HEK293 (cell line): ENCODE results near the gene C2orf72.

ENCODE experiments used
- CTCF ChIA-PET: fragments of 350-600 bp; formaldehyde crosslinking; extraction: SDS; loops from one replicate; lab custom pipeline; 2021; ENCODE audit warnings: antibody characterized with exemption; lab: Yijun Ruan, JAX
- POLR2A ChIA-PET: fragments of 300-600 bp; formaldehyde crosslinking; extraction: SDS; loops from one replicate; lab custom pipeline; 2020; ENCODE audit warnings: antibody characterized with exemption, inconsistent platforms; lab: Yijun Ruan, JAX
- H3K27ac ChIP-seq: fragments of 200-500 bp; sonication (Bioruptor generic); 2 replicates; pipeline ENCODE4 v1.5.1; 2014; ENCODE audit warnings: low read depth, low read length, control low read depth, inconsistent platforms; ENCODE audit errors: extremely low read depth
- H3K36me3 ChIP-seq, 2 experiments: fragments of 200-500 bp in 1 of 2; sonication (Bioruptor generic) in 1 of 2; 1 replicate in 1 of 2; 2 replicates in 1 of 2; pipeline ENCODE4 v1.5.1; 2014 to 2017; ENCODE audit warnings: inconsistent platforms in 2 of 2, low read length in 2 of 2; ENCODE audit not compliant: control insufficient read depth in 2 of 2, insufficient read depth in 1 of 2
- H3K4me1 ChIP-seq: fragments of 200-500 bp; sonication (Bioruptor generic); 2 replicates; pipeline ENCODE4 v1.5.1; 2014; ENCODE audit warnings: mild to moderate bottlenecking, low read length, inconsistent platforms; ENCODE audit not compliant: control insufficient read depth, insufficient read depth
- H3K4me3 ChIP-seq: 2 replicates; pipeline ENCODE4 v1.5.1; 2011; ENCODE audit warnings: low read depth, mild to moderate bottlenecking, control low read depth, low read length, moderate library complexity
- H3K9me3 ChIP-seq: fragments of 200-500 bp; sonication (Bioruptor generic); 2 replicates; pipeline ENCODE4 v1.5.1; 2014; ENCODE audit warnings: low read depth, low read length, inconsistent platforms; ENCODE audit not compliant: control insufficient read depth, insufficient read depth
- GLIS1 ChIP-seq: fragments of 450-650 bp; formaldehyde crosslinking; IDR thresholded peaks from 2 replicates; pipeline ENCODE4 v1.5.1; 2016; ENCODE audit warnings: missing biosample characterization, missing genetic modification characterization
- IKZF3 ChIP-seq: fragments of 450-650 bp; IDR thresholded peaks from 2 replicates; pipeline ENCODE4 v1.5.0; 2018; ENCODE audit warnings: missing biosample characterization, mild to moderate bottlenecking, missing genetic modification characterization, moderate library complexity
- KLF1 ChIP-seq: fragments of 450-650 bp; formaldehyde crosslinking; IDR thresholded peaks from 2 replicates; pipeline ENCODE4 v1.5.1; 2016; ENCODE audit warnings: missing biosample characterization, missing genetic modification characterization
- KLF10 ChIP-seq: fragments of 450-650 bp; IDR thresholded peaks from 2 replicates; pipeline ENCODE4 v1.5.1; 2018; ENCODE audit warnings: missing biosample characterization, mild to moderate bottlenecking, missing genetic modification characterization
- KLF7 ChIP-seq: fragments of 450-650 bp; formaldehyde crosslinking; IDR thresholded peaks from 2 replicates; pipeline ENCODE4 v1.5.1; 2016; ENCODE audit warnings: missing biosample characterization, missing genetic modification characterization, borderline replicate concordance
- MZF1 ChIP-seq: fragments of 450-650 bp; formaldehyde crosslinking; IDR thresholded peaks from 2 replicates; pipeline ENCODE4 v1.5.1; 2017; ENCODE audit warnings: missing biosample characterization, missing genetic modification characterization, borderline replicate concordance
- OSR2 ChIP-seq: fragments of 450-650 bp; formaldehyde crosslinking; IDR thresholded peaks from 2 replicates; pipeline ENCODE4 v1.5.1; 2016; ENCODE audit warnings: missing biosample characterization, missing genetic modification characterization
- YY1 ChIP-seq: fragments of 450-650 bp; formaldehyde crosslinking; IDR thresholded peaks from 2 replicates; pipeline ENCODE4 v1.5.1; 2018; ENCODE audit warnings: missing biosample characterization, missing genetic modification characterization
- ZBTB1 ChIP-seq: fragments of 450-650 bp; formaldehyde crosslinking; IDR thresholded peaks from 2 replicates; pipeline ENCODE4 v1.5.1; 2016; ENCODE audit warnings: missing biosample characterization, missing genetic modification characterization
- ZBTB20 ChIP-seq: fragments of 450-650 bp; formaldehyde crosslinking; IDR thresholded peaks from 2 replicates; pipeline ENCODE4 v1.5.1; 2016; ENCODE audit warnings: missing biosample characterization, missing genetic modification characterization
- ZBTB7A ChIP-seq: fragments of 450-650 bp; formaldehyde crosslinking; IDR thresholded peaks from 2 replicates; pipeline ENCODE4 v1.5.1; 2016; ENCODE audit warnings: low read depth, missing biosample characterization, missing genetic modification characterization
- ZFP69B ChIP-seq: fragments of 450-650 bp; formaldehyde crosslinking; IDR thresholded peaks from 2 replicates; pipeline ENCODE4 v1.5.1; 2016; ENCODE audit warnings: missing biosample characterization, missing genetic modification characterization
- ZNF157 ChIP-seq: fragments of 450-650 bp; formaldehyde crosslinking; IDR thresholded peaks from 2 replicates; pipeline ENCODE4 v1.5.1; 2016; ENCODE audit warnings: missing biosample characterization, missing genetic modification characterization
- ZNF184 ChIP-seq: fragments of 450-650 bp; IDR thresholded peaks from 2 replicates; pipeline ENCODE4 v1.5.1; 2018; ENCODE audit warnings: missing biosample characterization, mild to moderate bottlenecking, missing genetic modification characterization
- ZNF2 ChIP-seq: fragments of 450-650 bp; formaldehyde crosslinking; IDR thresholded peaks from 2 replicates; pipeline ENCODE4 v1.5.1; 2016; ENCODE audit warnings: missing biosample characterization, missing genetic modification characterization
- ZNF211 ChIP-seq: fragments of 450-650 bp; formaldehyde crosslinking; IDR thresholded peaks from 2 replicates; pipeline ENCODE4 v1.5.1; 2016; ENCODE audit warnings: low read depth, missing biosample characterization, missing genetic modification characterization
- ZNF23 ChIP-seq: fragments of 450-650 bp; formaldehyde crosslinking; IDR thresholded peaks from 2 replicates; pipeline ENCODE4 v1.5.1; 2016; ENCODE audit warnings: missing biosample characterization, missing genetic modification characterization, borderline replicate concordance
- ZNF302 ChIP-seq: fragments of 450-650 bp; formaldehyde crosslinking; IDR thresholded peaks from 2 replicates; pipeline ENCODE4 v1.5.1; 2016; ENCODE audit warnings: missing biosample characterization, missing genetic modification characterization, low read depth
- ZNF423 ChIP-seq: fragments of 450-650 bp; formaldehyde crosslinking; IDR thresholded peaks from 2 replicates; pipeline ENCODE4 v1.5.1; 2016; ENCODE audit warnings: missing biosample characterization, missing genetic modification characterization
- ZNF48 ChIP-seq: fragments of 450-650 bp; formaldehyde crosslinking; IDR thresholded peaks from 2 replicates; pipeline ENCODE4 v1.5.1; 2016; ENCODE audit warnings: missing biosample characterization, missing genetic modification characterization
- ZNF707 ChIP-seq: fragments of 450-650 bp; formaldehyde crosslinking; IDR thresholded peaks from 2 replicates; pipeline ENCODE4 v1.5.1; 2016; ENCODE audit warnings: missing biosample characterization, missing genetic modification characterization
- ZNF830 ChIP-seq: fragments of 450-650 bp; IDR thresholded peaks from 2 replicates; pipeline ENCODE4 v1.5.0; 2018; ENCODE audit warnings: missing biosample characterization, missing genetic modification characterization, low read depth, mild to moderate bottlenecking, moderate library complexity
- ZSCAN23 ChIP-seq: fragments of 450-650 bp; formaldehyde crosslinking; IDR thresholded peaks from 2 replicates; pipeline ENCODE4 v1.5.1; 2016; ENCODE audit warnings: missing biosample characterization, missing genetic modification characterization
- TF ChIP-seq, protein P1 (sequence below): fragments of 450-650 bp; formaldehyde crosslinking; IDR thresholded peaks from 2 replicates; pipeline ENCODE4 v1.5.1; 2016; ENCODE audit warnings: missing biosample characterization, missing genetic modification characterization
- TF ChIP-seq, protein P2 (sequence below): fragments of 450-650 bp; formaldehyde crosslinking; IDR thresholded peaks from 2 replicates; pipeline ENCODE4 v1.5.1; 2017; ENCODE audit warnings: missing biosample characterization, mild to moderate bottlenecking, missing genetic modification characterization, moderate library complexity

C2orf72 gene

DNA sequence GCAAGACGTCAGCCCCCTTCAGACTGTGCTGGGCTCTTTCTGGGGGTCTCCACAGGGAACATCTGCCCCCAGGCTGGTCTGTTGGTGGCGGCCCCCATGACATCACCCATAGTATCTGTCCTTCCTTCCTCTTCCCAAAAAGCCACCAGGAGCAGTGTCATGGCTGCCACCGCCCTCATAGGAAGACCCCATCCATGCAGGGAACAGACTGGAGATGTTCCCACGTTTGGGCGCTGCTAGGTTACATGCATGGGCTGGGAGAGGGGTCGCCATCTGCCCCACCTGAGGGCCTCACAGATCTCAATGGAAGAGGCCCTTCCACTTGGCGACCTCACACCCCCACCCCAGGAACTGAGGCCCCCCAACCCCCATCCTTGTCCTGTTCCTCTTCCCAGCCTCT is 36.3 kb upstream of the C2orf72 start:
- ChIA-PET POLR2A (no interaction called here), CTCF (interaction anchor here (0.5 to 4.1 kb wide), 2 partner anchors 14 to 152 kb away, joined by 4 to 16 read pairs; no protein-coding TSS in a partner anchor)
- no peaks in the 10 kb centered on the region; the same call in 1 of the 2 replicates for H3K9me3 ChIP-seq
- no peaks in the 10 kb centered on the region for H3K4me1 ChIP-seq
- H3K4me3 ChIP-seq: no peak overlapping the region
- no peak overlapping the region for H3K27ac ChIP-seq
- TF ChIP-seq ZNF423: no peak
- TF ChIP-seq ZBTB20 (tag by site-specific recombination): no peak
- TF ChIP-seq KLF10 (tag by site-specific recombination): no peak
- no peak for TF ChIP-seq GLIS1 (tag by site-specific recombination)
- no peak for TF ChIP-seq ZNF23 (tag by site-specific recombination)
- no peaks in the 10 kb centered on the region for H3K36me3 ChIP-seq

DNA sequence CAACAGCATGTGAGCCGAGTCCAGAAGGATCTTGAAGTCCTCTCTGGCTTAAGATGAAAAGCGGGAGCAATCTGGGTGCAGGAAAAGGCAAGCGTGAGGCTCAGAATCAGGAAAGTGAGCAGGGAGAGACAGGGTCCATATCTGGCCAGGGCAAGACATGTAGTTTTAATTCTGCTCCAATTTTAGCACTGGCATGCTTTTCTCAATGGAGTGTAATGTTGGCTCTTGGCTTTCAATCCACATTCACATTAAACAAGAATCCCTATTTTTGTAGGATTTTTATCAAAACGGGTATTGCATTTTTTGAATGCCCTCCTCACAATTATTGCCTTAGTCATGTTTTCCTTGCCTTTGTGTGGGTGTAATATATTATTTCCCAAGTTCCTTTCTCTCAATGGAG is 35.4 kb upstream of the C2orf72 start:
- H3K27ac ChIP-seq: no peak overlapping the region
- POLR2A ChIA-PET: no interaction called here
- H3K9me3 ChIP-seq: no peaks in the 10 kb centered on the region; the same call in 1 of the 2 replicates
- CTCF ChIA-PET: interaction anchor here (4.1 kb wide), 1 partner anchor 15 kb away, joined by 16 read pairs; no protein-coding TSS in a partner anchor
- H3K4me1 ChIP-seq: no peaks in the 10 kb centered on the region
- TF ChIP-seq ZNF707: no peak
- TF ChIP-seq KLF7 (tag by site-specific recombination): no peak
- no peaks in the 10 kb centered on the region for H3K36me3 ChIP-seq
- no peak overlapping the region for H3K4me3 ChIP-seq

DNA sequence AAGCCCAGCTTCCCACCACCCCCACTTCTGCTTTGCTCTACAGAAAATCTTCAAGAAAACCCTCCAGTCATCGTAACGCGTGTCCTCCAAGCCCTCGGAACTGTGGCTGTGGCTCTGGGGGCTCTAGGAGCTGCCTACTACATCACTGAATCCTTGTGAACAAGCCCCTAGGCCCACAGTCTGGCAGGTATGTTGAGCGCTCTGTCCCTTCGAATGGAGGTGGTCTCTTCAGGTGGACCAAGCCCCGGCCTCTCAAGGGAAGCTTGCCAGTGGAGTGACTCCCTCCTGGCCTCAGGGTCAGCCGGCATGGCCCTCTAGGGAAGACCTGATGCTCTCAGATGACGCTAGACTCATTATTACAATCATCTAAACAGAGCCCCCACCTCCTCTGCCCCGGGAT is 34.7 kb upstream of the C2orf72 start:
- Histone ChIP-seq H3K36me3 (no peaks in the 10 kb centered on the region), H3K4me1 (no peaks in the 10 kb centered on the region), H3K4me3 (no peak overlapping the region), H3K9me3 (no peaks in the 10 kb centered on the region; the same call in 1 of the 2 replicates), H3K27ac (no peak overlapping the region)
- TF ChIP-seq MZF1 (no peak), ZNF302 (tag by site-specific recombination) (no peak), ZBTB1 (tag by site-specific recombination) (no peak), ZSCAN23 (tag by site-specific recombination) (no peak), ZNF2 (tag by site-specific recombination) (no peak), OSR2 (tag by site-specific recombination) (no peak), ZNF211 (tag by site-specific recombination) (no peak), IKZF3 (tag by site-specific recombination) (no peak), ZNF830 (tag by site-specific recombination) (no peak), ZNF157 (tag by site-specific recombination) (no peak), KLF1 (tag by site-specific recombination) (no peak), YY1 (tag by site-specific recombination) (no peak), ZNF184 (tag by site-specific recombination) (no peak), ZFP69B (tag by site-specific recombination) (no peak), ZNF48 (no peak), ZBTB7A (tag by site-specific recombination) (no peak)
- TF ChIP-seq, protein P1, sequence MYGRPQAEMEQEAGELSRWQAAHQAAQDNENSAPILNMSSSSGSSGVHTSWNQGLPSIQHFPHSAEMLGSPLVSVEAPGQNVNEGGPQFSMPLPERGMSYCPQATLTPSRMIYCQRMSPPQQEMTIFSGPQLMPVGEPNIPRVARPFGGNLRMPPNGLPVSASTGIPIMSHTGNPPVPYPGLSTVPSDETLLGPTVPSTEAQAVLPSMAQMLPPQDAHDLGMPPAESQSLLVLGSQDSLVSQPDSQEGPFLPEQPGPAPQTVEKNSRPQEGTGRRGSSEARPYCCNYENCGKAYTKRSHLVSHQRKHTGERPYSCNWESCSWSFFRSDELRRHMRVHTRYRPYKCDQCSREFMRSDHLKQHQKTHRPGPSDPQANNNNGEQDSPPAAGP (tag by site-specific recombination): no peak
- TF ChIP-seq, protein P2, sequence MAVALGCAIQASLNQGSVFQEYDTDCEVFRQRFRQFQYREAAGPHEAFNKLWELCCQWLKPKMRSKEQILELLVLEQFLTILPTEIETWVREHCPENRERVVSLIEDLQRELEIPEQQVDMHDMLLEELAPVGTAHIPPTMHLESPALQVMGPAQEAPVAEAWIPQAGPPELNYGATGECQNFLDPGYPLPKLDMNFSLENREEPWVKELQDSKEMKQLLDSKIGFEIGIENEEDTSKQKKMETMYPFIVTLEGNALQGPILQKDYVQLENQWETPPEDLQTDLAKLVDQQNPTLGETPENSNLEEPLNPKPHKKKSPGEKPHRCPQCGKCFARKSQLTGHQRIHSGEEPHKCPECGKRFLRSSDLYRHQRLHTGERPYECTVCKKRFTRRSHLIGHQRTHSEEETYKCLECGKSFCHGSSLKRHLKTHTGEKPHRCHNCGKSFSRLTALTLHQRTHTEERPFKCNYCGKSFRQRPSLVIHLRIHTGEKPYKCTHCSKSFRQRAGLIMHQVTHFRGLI (tag by site-specific recombination): no peak
- ChIA-PET CTCF (interaction anchor here (1.7 kb wide), 1 partner anchor 15 kb away, joined by 7 read pairs; no protein-coding TSS in a partner anchor), POLR2A (no interaction called here)
